Kidney capillary endothelial cell (primary cell): ENCODE results near the gene IRF3.
A peak's percentile ranks its signal among the peaks of the same experiment; 100 is the strongest.

ENCODE experiments used
- DNase-seq: peaks from one replicate; pipeline ENCODE4 v3.0.0-alpha.2; 2018; ENCODE audit warnings: low spot score

Gene IRF3

GRCh38 chr19:49687566-49688316 lies 22.1 kb upstream of the IRF3 start:
- DNase-seq: peak; percentile 86

DNA sequence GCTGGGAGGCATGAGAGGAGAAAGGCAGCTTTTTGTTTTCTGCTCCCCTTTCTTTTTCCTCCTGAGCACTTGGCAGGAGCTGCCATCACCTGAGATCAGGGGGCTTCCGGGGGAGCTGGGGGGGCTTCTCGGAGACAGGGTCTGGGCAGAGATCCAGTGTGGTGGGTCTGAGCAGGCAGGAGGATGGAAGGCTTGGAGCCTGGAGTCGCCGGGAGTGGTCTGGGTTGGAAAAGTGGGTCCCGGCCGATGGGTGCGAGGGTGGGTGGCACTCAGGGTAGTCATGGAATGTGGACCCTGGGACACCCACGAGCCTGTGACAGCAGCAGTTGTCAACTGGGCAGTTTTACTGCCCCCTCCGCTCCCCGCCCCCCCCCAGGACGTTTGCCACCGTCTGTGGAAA lies 21.5 kb upstream of the IRF3 start:
- no peak for DNase-seq

DNA sequence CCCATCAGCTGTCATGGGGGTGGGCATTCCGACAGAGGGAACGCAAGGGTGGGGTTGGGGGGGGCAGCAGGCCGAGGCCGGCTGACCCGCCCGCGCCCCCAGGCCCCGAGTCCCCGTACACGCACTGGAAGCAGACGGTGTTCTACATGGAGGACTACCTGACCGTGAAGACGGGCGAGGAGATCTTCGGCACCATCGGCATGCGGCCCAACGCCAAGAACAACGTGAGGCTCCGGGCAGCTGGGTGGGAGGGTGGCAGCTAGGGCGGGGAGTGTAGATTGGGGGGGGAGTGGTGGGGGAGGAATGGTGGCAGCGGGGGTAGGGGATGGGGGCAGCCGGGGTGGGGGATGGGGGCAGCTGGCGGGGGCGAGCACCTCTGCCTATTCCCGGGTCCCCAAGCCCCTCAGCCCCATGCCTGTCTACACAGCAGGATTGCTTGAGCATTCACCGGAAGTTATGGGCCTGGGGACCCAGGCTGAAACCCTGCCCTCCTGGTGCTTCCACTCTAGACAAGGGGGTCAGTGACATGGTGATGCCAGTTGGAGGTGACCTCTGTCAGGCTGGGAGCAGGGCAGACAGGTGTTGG lies 20.9 kb upstream of the IRF3 start:
- no peak for DNase-seq

- DNase-seq: no peak
Observed at GRCh38 chr19:49685845-49686332, 20.2 kb upstream of the IRF3 start.

DNA sequence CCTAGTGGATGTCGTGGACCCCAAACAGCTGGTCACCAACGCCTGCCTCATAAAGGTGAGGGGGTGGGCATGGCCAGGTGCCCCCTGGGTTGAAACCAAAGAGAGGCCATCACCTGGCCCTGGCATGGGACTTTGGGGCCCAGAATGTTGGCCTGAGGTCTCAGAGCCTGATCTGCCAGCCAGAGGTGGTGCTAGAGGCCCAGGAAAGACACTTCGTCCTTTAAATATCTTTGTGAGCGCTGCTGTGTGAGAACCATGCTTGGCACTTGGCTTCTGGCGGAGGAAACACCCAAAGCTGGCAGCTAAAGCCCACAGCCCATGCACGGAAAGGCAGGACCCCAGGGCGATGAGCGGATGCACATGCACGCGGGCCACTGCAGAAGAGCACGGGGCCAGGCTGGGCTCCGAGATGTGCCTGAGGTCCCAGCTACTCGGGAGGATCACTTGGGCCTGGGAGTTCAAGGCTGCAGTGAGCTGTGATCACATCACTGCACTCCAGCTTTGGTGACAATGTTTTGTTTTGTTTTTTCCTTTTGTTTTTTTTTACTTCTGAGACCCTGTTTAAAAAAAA lies 19.4 kb upstream of the IRF3 start:
- DNase-seq: no peak

- no peak for DNase-seq
Observed at GRCh38 chr19:49684251-49684982, 18.8 kb upstream of the IRF3 start.

- no peak for DNase-seq
Observed at GRCh38 chr19:49683814-49684250, 18.2 kb upstream of the IRF3 start.

- no peak for DNase-seq
Observed at GRCh38 chr19:49682274-49682673, 16.6 kb upstream of the IRF3 start.

DNA sequence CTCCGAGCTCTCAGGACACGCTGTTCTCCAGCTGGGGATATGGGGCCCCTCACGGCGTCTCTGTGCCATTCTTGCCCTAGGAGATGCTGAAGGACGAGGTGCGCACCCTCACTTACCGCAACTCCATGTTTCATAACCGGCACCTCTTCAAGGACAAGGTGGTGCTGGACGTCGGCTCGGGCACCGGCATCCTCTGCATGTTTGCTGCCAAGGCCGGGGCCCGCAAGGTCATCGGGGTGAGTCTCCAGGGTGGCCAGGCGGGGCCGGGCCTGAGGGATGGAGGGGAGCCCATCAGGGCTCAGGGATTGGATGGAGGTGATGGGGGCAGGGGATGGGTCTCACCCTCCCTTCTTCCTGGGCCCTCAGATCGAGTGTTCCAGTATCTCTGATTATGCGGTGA lies 16.2 kb upstream of the IRF3 start:
- DNase-seq: no peak

- peak; percentile 84 for DNase-seq
Observed at GRCh38 chr19:49680421-49681351, 15.0 kb upstream of the IRF3 start.

- no peak for DNase-seq
Observed at GRCh38 chr19:49679771-49680413, 14.2 kb upstream of the IRF3 start.

- DNase-seq: no peak
Observed at GRCh38 chr19:49678985-49679770, 13.5 kb upstream of the IRF3 start.

DNA sequence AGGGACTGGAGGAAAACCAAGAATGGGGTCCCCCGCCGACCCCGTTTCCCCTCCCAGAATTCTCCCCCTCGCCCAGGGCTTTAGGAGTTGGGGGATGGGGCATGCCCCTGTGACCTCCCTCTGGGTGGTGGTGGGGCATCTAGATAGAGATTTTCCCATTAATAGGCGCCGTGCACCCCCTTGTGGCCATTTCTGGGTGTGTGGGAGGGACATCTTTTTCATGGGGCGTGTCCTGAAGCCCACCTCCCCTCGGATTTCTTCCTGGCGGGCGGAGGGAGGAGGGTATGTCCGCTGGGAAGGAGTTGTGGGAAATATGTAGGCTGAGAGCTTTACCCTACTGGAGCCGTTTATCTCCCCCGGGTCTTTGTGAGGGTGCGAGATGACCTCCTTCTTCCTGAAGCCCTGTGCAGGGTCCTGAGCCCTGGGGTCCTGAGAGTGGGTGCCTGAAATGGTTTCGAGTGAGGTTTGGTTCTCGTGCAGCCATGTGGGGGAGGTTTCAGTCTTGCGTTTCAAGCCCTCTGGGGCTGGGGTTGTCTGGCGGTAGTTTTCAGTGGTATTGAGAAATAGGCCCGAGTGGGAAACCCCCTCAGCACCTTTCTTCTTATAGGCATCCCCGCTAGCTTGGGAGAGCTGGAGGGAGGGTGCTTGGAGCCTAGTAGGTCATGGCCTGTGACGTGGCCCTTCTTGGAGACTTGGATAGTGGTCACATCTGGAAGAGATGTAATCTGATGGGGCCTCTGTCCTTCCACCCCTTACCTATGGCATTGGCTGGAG lies 12.4 kb upstream of the IRF3 start:
- DNase-seq: no peak

- DNase-seq: no peak
Observed at GRCh38 chr19:49677231-49677900, 11.7 kb upstream of the IRF3 start, which contains the start of gene PRMT1. TSS of gene PRMT1 (plus strand) at chr19:49677271. CDS start at chr19:49677281, 10 bp downstream.

DNA sequence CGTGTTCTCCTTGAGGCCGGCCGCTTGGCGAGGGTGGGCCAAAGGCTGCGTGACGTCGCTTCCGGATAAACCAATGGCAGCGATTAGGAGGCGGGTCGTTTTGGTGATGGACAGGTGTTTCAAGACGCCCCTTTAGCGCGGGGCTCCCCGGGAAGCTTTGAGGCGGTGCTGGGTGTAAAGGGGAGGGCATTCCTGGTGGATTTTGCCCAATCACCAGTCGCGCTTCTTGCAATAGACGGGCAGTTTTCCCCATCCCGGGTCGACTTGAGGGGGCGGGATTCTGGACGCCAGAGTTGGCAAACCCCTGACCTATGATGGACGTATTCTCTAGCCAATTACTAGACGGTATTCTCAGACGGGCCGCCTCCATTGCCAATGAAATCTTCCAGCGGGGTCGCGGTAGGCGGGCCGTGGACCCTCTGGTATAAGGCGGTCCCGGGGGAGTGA lies 11.2 kb upstream of the IRF3 start:
- DNase-seq: peak; percentile 100

GRCh38 chr19:49676136-49676783 lies 10.6 kb upstream of the IRF3 start:
- DNase-seq: peak; percentile 91

GRCh38 chr19:49672131-49672919 lies 6.7 kb upstream of the IRF3 start:
- DNase-seq: peak; percentile 74
